ENCODE measurements around the gene TLCD3B.
A peak's percentile ranks its signal among the peaks of the same experiment; 100 is the strongest.

TLCD3B gene

GRCh38 chr16:30070490-30070889 is 39.4 kb upstream of the TLCD3B start:
- TF ChIP-seq CTCF (IDR thresholded peaks at IDR 0.05) = no peak
- peak overlapping the region; percentile 25 for H3K4me3 ChIP-seq
- H3K27ac ChIP-seq = peak overlapping the region in 1 of 2 donors; percentile 54
- no peak for DNase-seq (ENCODE audit: low spot score)

DNA sequence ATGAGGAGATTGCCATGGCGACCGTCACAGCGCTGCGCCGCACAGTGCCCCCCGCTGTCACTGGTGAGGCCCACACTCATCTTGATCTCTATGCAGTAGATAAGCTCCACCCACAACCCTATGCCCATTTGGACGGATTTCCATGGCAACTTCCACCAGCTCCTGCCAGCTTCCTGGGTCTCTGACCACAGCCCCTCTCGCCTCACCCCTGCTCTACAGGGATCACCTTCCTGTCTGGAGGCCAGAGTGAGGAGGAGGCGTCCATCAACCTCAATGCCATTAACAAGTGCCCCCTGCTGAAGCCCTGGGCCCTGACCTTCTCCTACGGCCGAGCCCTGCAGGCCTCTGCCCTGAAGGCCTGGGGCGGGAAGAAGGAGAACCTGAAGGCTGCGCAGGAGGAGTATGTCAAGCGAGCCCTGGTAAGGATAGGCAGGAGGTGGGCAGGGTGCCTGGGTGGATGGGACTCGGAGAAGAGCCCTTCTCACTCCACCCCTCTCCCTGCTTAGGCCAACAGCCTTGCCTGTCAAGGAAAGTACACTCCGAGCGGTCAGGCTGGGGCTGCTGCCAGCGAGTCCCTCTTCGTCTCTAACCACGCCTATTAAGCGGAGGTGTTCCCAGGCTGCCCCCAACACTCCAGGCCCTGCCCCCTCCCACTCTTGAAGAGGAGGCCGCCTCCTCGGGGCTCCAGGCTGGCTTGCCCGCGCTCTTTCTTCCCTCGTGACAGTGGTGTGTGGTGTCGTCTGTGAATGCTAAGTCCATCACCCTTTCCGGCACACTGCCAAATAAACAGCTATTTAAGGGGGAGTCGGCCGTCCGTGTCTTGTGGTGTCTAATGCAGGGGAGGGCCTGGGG is 38.8 kb upstream of the TLCD3B start:
- H3K27ac ChIP-seq = peak overlapping the region in 1 of 2 donors; percentile 54
- no peak for DNase-seq (ENCODE audit: low spot score)

DNA sequence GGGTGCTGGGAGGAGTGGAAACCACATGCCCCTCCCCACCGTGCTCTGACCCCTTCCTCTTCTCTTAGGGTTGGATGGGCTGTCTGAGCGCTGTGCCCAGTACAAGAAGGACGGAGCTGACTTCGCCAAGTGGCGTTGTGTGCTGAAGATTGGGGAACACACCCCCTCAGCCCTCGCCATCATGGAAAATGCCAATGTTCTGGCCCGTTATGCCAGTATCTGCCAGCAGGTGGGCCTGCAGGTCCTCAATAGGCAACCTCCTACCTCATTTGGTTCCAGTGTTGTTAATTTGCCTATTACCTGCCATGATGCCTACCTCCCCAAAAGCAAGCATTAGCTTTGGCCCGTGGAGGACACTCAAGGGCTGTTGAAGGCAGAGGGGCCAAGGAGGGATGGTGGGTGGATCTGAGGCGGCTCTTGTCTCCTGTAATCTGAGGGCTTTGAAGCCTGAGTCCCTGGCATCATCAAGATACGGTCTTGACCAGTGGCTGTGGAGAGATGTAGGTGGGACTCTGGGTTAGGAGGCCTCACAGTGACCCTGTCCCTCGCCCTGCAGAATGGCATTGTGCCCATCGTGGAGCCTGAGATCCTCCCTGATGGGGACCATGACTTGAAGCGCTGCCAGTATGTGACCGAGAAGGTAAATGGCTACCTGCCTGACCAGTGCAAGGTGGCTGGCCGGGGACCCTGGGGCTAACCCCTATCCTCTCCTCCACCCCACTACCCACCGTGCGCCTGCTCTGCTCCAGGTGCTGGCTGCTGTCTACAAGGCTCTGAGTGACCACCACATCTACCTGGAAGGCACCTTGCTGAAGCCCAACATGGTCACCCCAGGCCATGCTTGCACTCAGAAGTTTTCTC is 37.9 kb upstream of the TLCD3B start:
- peak; percentile 12 for TF ChIP-seq CTCF (IDR thresholded peaks at IDR 0.05)
- Histone ChIP-seq H3K27ac (peak overlapping the region in 1 of 2 donors; percentile 54), H3K4me3 (peak overlapping the region; percentile 25)
- DNase-seq (ENCODE audit: low spot score) = no peak

More for the DNA sequence above, 38.8 kb upstream of the TLCD3B start:
- H3K4me3 ChIP-seq = peak overlapping the region; percentile 25
- no peak for TF ChIP-seq CTCF (IDR thresholded peaks at IDR 0.05)

DNA sequence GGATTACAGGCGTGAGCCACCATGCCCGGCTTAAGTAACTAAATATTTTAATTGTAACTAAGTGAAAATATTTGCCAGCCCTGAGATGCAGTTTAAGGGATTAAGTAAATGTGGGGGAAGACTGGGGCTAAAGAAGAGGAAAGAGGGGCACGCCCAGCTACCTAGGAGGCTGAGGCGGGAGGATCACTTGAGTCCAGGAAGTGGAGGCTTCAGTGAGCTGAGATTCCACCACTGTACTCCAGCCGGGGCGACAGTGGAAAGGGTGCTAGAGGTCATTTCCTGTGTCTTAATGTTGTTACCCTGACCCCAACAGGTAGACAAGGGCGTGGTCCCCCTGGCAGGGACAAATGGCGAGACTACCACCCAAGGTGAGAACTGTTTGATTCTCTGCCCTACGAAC is 37.3 kb upstream of the TLCD3B start:
- no peak for DNase-seq (ENCODE audit: low spot score)
- Histone ChIP-seq H3K27ac (peak overlapping the region in 1 of 2 donors; percentile 54), H3K4me3 (no peak overlapping the region)
- no peak for TF ChIP-seq CTCF (IDR thresholded peaks at IDR 0.05)

DNA sequence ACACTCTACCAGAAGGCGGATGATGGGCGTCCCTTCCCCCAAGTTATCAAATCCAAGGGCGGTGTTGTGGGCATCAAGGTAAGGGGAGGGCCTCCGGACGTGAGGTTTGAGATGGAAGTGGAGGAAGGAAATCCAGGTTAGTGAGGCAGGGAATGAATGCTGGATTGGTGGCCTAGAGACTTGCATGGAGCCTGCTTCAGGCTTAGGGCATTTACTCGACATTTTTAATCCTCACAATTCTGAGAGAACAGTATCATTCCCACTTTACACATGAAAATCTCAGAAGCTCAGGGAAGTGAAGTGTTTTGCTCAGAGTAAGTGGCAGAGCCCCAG is 36.5 kb upstream of the TLCD3B start:
- Histone ChIP-seq H3K4me3 (peak overlapping the region; percentile 80), H3K27ac (peak overlapping the region; percentile 99 to 100)
- no peak for DNase-seq (ENCODE audit: low spot score)
- TF ChIP-seq CTCF (IDR thresholded peaks at IDR 0.05) = no peak

DNA sequence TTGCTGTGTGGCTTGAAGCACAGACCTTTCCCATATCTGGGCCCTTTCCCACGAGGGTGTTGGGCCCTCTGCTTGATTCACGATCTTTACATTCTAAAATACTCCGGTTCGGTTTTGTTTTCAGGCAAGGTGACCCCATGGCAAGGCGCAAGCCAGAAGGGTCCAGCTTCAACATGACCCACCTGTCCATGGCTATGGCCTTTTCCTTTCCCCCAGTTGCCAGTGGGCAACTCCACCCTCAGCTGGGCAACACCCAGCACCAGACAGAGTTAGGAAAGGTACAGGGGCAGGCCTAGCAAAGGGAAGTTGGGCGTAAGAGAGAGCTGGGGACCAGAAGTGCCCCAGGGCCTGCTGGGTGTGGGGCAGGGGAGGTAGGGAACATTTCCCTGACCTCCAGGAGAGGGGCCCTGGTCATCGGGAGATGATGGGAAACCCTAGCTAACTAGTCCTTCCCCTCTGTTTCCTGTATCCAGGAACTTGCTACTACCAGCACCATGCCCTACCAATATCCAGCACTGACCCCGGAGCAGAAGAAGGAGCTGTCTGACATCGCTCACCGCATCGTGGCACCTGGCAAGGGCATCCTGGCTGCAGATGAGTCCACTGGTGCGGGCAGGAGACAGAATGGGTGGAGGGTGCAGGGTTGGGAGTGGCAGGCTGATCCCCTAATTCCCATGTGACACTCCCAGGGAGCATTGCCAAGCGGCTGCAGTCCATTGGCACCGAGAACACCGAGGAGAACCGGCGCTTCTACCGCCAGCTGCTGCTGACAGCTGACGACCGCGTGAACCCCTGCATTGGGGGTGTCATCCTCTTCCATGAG is 35.9 kb upstream of the TLCD3B start:
- TF ChIP-seq CTCF (IDR thresholded peaks at IDR 0.05) = no peak
- DNase-seq (ENCODE audit: low spot score) = no peak
- peak overlapping the region; percentile 99 to 100 for H3K27ac ChIP-seq

More for the DNA sequence above, 35.9 kb upstream of the TLCD3B start:
- H3K4me3 ChIP-seq = peak overlapping the region; percentile 80
